ENCODE measurements around the gene TMEM80. TPM values are rescaled to one million over a fixed set of nuclear protein-coding genes. Genes with fewer than 3 reads are reported as not detected.

The TMEM80 gene
- total RNA-seq, 4 donors from 2014 or later, result 28.9 to 70.9 (median 42.9) TPM

DNA sequence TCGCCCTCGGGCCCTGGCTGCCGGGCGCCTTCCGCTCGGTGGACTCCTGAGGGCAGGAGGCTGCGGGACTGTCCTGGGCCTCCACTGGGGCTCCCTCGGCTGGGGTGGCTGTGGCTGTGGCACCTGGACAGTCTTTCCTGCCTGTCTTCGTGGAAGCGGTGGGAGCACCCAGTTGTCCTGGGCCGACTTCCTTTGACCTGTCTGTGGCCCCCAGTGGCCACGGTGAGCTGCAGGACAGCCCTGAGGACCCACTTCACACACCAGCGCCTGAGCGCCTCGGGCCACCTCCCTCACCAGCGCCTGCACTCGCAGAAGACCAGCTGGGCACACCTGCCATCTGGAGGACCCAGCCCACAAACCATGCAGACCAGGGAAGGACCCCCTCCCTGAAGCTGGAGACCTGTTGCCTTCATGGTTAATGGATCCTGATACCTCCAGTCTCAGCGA is 8.6 kb downstream of the TMEM80 start:
- 85 to 89% methylated on average over 17 to 18 of the region's 18 CpGs for WGBS, 2 donors
- H3K4me3 ChIP-seq (ENCODE audit: low read depth, poor library complexity, severe bottlenecking), result no peak overlapping the region
- no peak for DNase-seq (ENCODE audit: low spot score in 2 of 2)
- intact Hi-C loops (cut with DNase I; ENCODE audit: low total_unique reads), result no loop called here
- TF ChIP-seq CTCF (IDR thresholded peaks at IDR 0.05) (no peak), POLR2A (IDR thresholded peaks at IDR 0.05) (no peak)

- no peak overlapping the region for H3K4me3 ChIP-seq (ENCODE audit: low read depth, poor library complexity, severe bottlenecking)
- no peak for DNase-seq (ENCODE audit: low spot score in 2 of 2)
- WGBS, 2 donors, result 46 to 55% methylated on average over 20 to 26 of the region's 27 CpGs
- TF ChIP-seq CTCF (IDR thresholded peaks at IDR 0.05) (peak in 1 of 3 donors; percentile 16), POLR2A (IDR thresholded peaks at IDR 0.05) (no peak)
- intact Hi-C loops (cut with DNase I; ENCODE audit: low total_unique reads), result no loop called here
These were observed 9.4 kb downstream of the TMEM80 start for GRCh38 chr11:704781-705645.

GRCh38 chr11:705646-706438 is 10.2 kb downstream of the TMEM80 start, which contains the start of gene EPS8L2:
Gene EPS8L2, plus strand, starts transcription at chr11:706231. Its CDS starts 3,177 bp downstream, at chr11:709408.
- no peak for TF ChIP-seq POLR2A (IDR thresholded peaks at IDR 0.05)
- TF ChIP-seq CTCF (IDR thresholded peaks at IDR 0.05), result no peak
- intact Hi-C loops (cut with DNase I; ENCODE audit: low total_unique reads), result no loop called here
- 3 to 7% methylated on average over 29 to 50 of the region's 90 CpGs for WGBS, 2 donors
- no peak for DNase-seq (ENCODE audit: low spot score in 2 of 2)
- peak within 1 kb of the TSS; percentile 44 for H3K4me3 ChIP-seq (ENCODE audit: low read depth, poor library complexity, severe bottlenecking)

DNA sequence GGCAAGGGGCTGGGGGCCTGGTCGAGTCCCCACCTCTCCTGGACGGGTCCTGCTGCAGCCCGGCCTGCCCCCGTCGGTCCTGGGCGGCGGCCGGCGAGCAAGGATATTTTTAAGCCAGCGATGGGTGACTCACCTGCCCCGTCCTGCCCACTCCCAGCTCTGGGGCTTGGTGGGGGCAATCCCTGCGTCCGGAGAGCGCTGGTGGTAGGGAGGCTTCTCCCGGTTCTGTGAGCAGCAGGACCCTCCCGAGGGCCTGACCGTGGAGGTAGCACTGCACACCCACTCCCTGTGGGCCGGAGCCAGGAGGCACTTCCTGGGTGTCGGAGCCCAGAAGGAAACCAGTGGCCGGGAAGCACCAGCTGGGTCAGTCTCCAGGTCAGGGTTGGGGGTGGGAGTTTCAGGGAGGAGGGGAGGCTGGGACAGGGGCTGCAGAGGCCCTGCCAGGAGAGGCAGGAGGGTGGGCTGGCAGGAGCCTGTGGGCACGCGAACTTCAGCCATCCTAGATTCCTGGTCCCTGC is 10.9 kb downstream of the TMEM80 start:
- WGBS, 2 donors, result 34% methylated on average over 4 of the region's 22 CpGs; no CpG with 5 or more reads in 1 of the 2 donors
- TF ChIP-seq CTCF (IDR thresholded peaks at IDR 0.05), result no peak
- no peak for TF ChIP-seq POLR2A (IDR thresholded peaks at IDR 0.05)
- no peak for DNase-seq (ENCODE audit: low spot score in 2 of 2)
- peak overlapping the region; percentile 44 for H3K4me3 ChIP-seq (ENCODE audit: low read depth, poor library complexity, severe bottlenecking)
- intact Hi-C loops (cut with DNase I; ENCODE audit: low total_unique reads), result no loop called here

GRCh38 chr11:706957-707816 is 11.6 kb downstream of the TMEM80 start:
- 29 to 30% methylated on average over 21 to 30 of the region's 30 CpGs for WGBS, 2 donors
- TF ChIP-seq POLR2A (IDR thresholded peaks at IDR 0.05), result no peak
- TF ChIP-seq CTCF (IDR thresholded peaks at IDR 0.05), result peak in 1 of 3 donors; percentile 31
- peak overlapping the region; percentile 44 for H3K4me3 ChIP-seq (ENCODE audit: low read depth, poor library complexity, severe bottlenecking)
- intact Hi-C loops (cut with DNase I; ENCODE audit: low total_unique reads), result no loop called here
- DNase-seq (ENCODE audit: low spot score in 2 of 2), result no peak

Data from lower leg skin (tissue), 4 donors.